Measurements from ENCODE around the gene PRAME.
"Not testable (repeated sequence)": the region's sequence is repeated elsewhere in the genome, so short reads cannot be mapped to it uniquely, and the experiment has no call there.

Gene PRAME

GRCh38 chr22:22546490-22546889, 12.6 kb downstream of the PRAME start:
- no peaks in the 10 kb centered on the region for H3K4me1 Mint-ChIP-seq
- no peaks in the 10 kb centered on the region for H3K9me3 Mint-ChIP-seq
- H3K4me3 Mint-ChIP-seq: no peak overlapping the region
- H3K36me3 Mint-ChIP-seq: no peaks in the 10 kb centered on the region
- no peak overlapping the region for H3K27ac Mint-ChIP-seq
- DNase-seq (ENCODE audit: low spot score in 2 of 2): no peak
- ATAC-seq: no peak

GRCh38 chr22:22545084-22545483, 14.0 kb downstream of the PRAME start:
- DNase-seq (ENCODE audit: low spot score in 2 of 2) (no peak), ATAC-seq (no peak)
- no peaks in the 10 kb centered on the region for H3K4me1 Mint-ChIP-seq
- no peaks in the 10 kb centered on the region for H3K36me3 Mint-ChIP-seq
- no peaks in the 10 kb centered on the region for H3K9me3 Mint-ChIP-seq
- H3K4me3 Mint-ChIP-seq: no peak overlapping the region
- H3K27ac Mint-ChIP-seq: no peak overlapping the region

- no peak overlapping the region for H3K27ac Mint-ChIP-seq
- H3K9me3 Mint-ChIP-seq: no peaks in the 10 kb centered on the region
- H3K4me1 Mint-ChIP-seq: no peaks in the 10 kb centered on the region
These were observed 20.7 kb downstream of the PRAME start for GRCh38 chr22:22538226-22538989.

GRCh38 chr22:22536916-22537315, 22.1 kb downstream of the PRAME start:
- Mint-ChIP-seq H3K4me1 (no peaks in the 10 kb centered on the region), H3K27ac (no peak overlapping the region), H3K36me3 (no peaks in the 10 kb centered on the region), H3K9me3 (no peaks in the 10 kb centered on the region), H3K4me3 (no peak overlapping the region)
- DNase-seq (ENCODE audit: low spot score in 2 of 2) (no peak), ATAC-seq (no peak)

More at GRCh38 chr22:22538226-22538989, 20.7 kb downstream of the PRAME start:
- ATAC-seq (no peak), DNase-seq (ENCODE audit: low spot score in 2 of 2) (no peak)
- Mint-ChIP-seq H3K4me3 (no peak overlapping the region), H3K36me3 (no peaks in the 10 kb centered on the region)

- H3K9me3 Mint-ChIP-seq: no peaks in the 10 kb centered on the region
- ATAC-seq (no peak), DNase-seq (ENCODE audit: low spot score in 2 of 2) (no peak)
- no peaks in the 10 kb centered on the region for H3K4me1 Mint-ChIP-seq
- H3K36me3 Mint-ChIP-seq: no peaks in the 10 kb centered on the region
- no peak overlapping the region for H3K4me3 Mint-ChIP-seq
- no peak overlapping the region for H3K27ac Mint-ChIP-seq
These were observed 22.6 kb downstream of the PRAME start for GRCh38 chr22:22536515-22536914.

GRCh38 chr22:22535662-22536061, 23.4 kb downstream of the PRAME start:
- ATAC-seq (no peak), DNase-seq (ENCODE audit: low spot score in 2 of 2) (no peak)
- Mint-ChIP-seq H3K27ac (no peak overlapping the region), H3K4me3 (no peak overlapping the region), H3K36me3 (no peaks in the 10 kb centered on the region), H3K4me1 (no peaks in the 10 kb centered on the region), H3K9me3 (no peaks in the 10 kb centered on the region)

- no peaks in the 10 kb centered on the region for H3K4me1 Mint-ChIP-seq
These were observed 24.3 kb downstream of the PRAME start for GRCh38 chr22:22534604-22535415.

GRCh38 chr22:22533863-22534262, 25.2 kb downstream of the PRAME start:
- H3K9me3 Mint-ChIP-seq: no peaks in the 10 kb centered on the region
- H3K36me3 Mint-ChIP-seq: no peaks in the 10 kb centered on the region
- no peaks in the 10 kb centered on the region for H3K4me1 Mint-ChIP-seq
- DNase-seq (ENCODE audit: low spot score in 2 of 2): no peak
- no peak overlapping the region for H3K4me3 Mint-ChIP-seq
- no peak for ATAC-seq
- no peak overlapping the region for H3K27ac Mint-ChIP-seq

More at GRCh38 chr22:22534604-22535415, 24.3 kb downstream of the PRAME start:
- Mint-ChIP-seq H3K27ac (no peak overlapping the region), H3K4me3 (no peak overlapping the region), H3K36me3 (no peaks in the 10 kb centered on the region), H3K9me3 (no peaks in the 10 kb centered on the region)
- no peak for ATAC-seq
- DNase-seq (ENCODE audit: low spot score in 2 of 2): no peak

- Mint-ChIP-seq H3K9me3 (no peaks in the 10 kb centered on the region), H3K36me3 (no peaks in the 10 kb centered on the region), H3K4me1 (no peaks in the 10 kb centered on the region), H3K4me3 (no peak overlapping the region), H3K27ac (no peak overlapping the region)
- DNase-seq (ENCODE audit: low spot score in 2 of 2) (no peak), ATAC-seq (no peak)
These were observed 25.6 kb downstream of the PRAME start for GRCh38 chr22:22533417-22533816.

- DNase-seq (ENCODE audit: low spot score in 2 of 2); H3K9me3 Mint-ChIP-seq; H3K4me1 Mint-ChIP-seq; H3K36me3 Mint-ChIP-seq; ATAC-seq; H3K27ac Mint-ChIP-seq; H3K4me3 Mint-ChIP-seq: not testable (repeated sequence)
These were observed 26.5 kb downstream of the PRAME start for GRCh38 chr22:22532547-22533071.

GRCh38 chr22:22531770-22532546, 27.1 kb downstream of the PRAME start:
- Mint-ChIP-seq H3K4me3 (no peak overlapping the region), H3K9me3 (no peaks in the 10 kb centered on the region), H3K27ac (no peak overlapping the region), H3K4me1 (no peaks in the 10 kb centered on the region), H3K36me3 (no peaks in the 10 kb centered on the region)
- DNase-seq (ENCODE audit: low spot score in 2 of 2): no peak
- no peak for ATAC-seq

GRCh38 chr22:22528780-22529179, 30.3 kb downstream of the PRAME start:
- Mint-ChIP-seq H3K9me3 (no peaks in the 10 kb centered on the region), H3K36me3 (no peaks in the 10 kb centered on the region), H3K4me3 (no peak overlapping the region), H3K4me1 (no peaks in the 10 kb centered on the region), H3K27ac (no peak overlapping the region)
- no peak for DNase-seq (ENCODE audit: low spot score in 2 of 2)
- ATAC-seq: no peak

- no peaks in the 10 kb centered on the region for H3K4me1 Mint-ChIP-seq
- DNase-seq (ENCODE audit: low spot score in 2 of 2): no peak
- no peak overlapping the region for H3K4me3 Mint-ChIP-seq
- no peak overlapping the region for H3K27ac Mint-ChIP-seq
- no peaks in the 10 kb centered on the region for H3K36me3 Mint-ChIP-seq
- ATAC-seq: no peak
- no peaks in the 10 kb centered on the region for H3K9me3 Mint-ChIP-seq
These were observed 31.8 kb downstream of the PRAME start for GRCh38 chr22:22527312-22527711.

GRCh38 chr22:22526125-22526912, 32.7 kb downstream of the PRAME start:
- Mint-ChIP-seq H3K4me1 (no peaks in the 10 kb centered on the region), H3K9me3 (no peaks in the 10 kb centered on the region), H3K27ac (no peak overlapping the region), H3K4me3 (no peak overlapping the region), H3K36me3 (no peaks in the 10 kb centered on the region)
- ATAC-seq (no peak), DNase-seq (ENCODE audit: low spot score in 2 of 2) (no peak)

GRCh38 chr22:22523494-22523893, 35.6 kb downstream of the PRAME start:
- ATAC-seq (no peak), DNase-seq (ENCODE audit: low spot score in 2 of 2) (no peak)
- no peaks in the 10 kb centered on the region for H3K36me3 Mint-ChIP-seq
- no peak overlapping the region for H3K27ac Mint-ChIP-seq
- H3K4me1 Mint-ChIP-seq: no peaks in the 10 kb centered on the region
- no peaks in the 10 kb centered on the region for H3K9me3 Mint-ChIP-seq
- no peak overlapping the region for H3K4me3 Mint-ChIP-seq
